Sigmoid colon (tissue), 4 donors: ENCODE results near the gene JPT2.

Source experiments
- POLR2AphosphoS5 ChIP-seq, 4 donors: sonication (generic); formaldehyde crosslinking; IDR thresholded peaks; one replicate each; pipeline ENCODE4 v1.6.1; 2017; ENCODE audit warnings: antibody characterized with exemption in 4 of 4
- TF ChIP-seq, protein P1 (sequence below), 4 experiments: fragments of 450-650 bp in 3 of 4; fragments of 200-600 bp in 1 of 4; IDR thresholded peaks; one replicate each; pipeline ENCODE4 v1.5.1; 2016 to 2019; ENCODE audit warnings: antibody characterized with exemption in 4 of 4, mild to moderate bottlenecking in 3 of 4, moderate library complexity in 2 of 4

DNA sequence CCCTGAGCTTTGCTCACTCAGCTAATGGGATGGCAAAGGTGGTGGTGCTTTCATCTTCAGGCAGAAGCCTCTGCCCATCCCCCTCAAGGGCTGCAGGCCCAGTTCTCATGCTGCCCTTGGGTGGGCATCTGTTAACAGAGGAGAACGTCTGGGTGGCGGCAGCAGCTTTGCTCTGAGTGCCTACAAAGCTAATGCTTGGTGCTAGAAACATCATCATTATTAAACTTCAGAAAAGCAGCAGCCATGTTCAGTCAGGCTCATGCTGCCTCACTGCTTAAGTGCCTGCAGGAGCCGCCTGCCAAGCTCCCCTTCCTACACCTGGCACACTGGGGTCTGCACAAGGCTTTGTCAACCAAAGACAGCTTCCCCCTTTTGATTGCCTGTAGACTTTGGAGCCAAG is 22.2 kb downstream of the JPT2 start:
- TF ChIP-seq, protein P1, sequence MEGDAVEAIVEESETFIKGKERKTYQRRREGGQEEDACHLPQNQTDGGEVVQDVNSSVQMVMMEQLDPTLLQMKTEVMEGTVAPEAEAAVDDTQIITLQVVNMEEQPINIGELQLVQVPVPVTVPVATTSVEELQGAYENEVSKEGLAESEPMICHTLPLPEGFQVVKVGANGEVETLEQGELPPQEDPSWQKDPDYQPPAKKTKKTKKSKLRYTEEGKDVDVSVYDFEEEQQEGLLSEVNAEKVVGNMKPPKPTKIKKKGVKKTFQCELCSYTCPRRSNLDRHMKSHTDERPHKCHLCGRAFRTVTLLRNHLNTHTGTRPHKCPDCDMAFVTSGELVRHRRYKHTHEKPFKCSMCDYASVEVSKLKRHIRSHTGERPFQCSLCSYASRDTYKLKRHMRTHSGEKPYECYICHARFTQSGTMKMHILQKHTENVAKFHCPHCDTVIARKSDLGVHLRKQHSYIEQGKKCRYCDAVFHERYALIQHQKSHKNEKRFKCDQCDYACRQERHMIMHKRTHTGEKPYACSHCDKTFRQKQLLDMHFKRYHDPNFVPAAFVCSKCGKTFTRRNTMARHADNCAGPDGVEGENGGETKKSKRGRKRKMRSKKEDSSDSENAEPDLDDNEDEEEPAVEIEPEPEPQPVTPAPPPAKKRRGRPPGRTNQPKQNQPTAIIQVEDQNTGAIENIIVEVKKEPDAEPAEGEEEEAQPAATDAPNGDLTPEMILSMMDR (IDR thresholded peaks at IDR 0.05), result no peak
- TF ChIP-seq POLR2AphosphoS5 (IDR thresholded peaks at IDR 0.05), result no peak
